ENCODE data around the gene OSBPL9.
"Not testable (repeated sequence)": the region's sequence is repeated elsewhere in the genome, so short reads cannot be mapped to it uniquely, and the experiment has no call there.

The OSBPL9 gene

DNA sequence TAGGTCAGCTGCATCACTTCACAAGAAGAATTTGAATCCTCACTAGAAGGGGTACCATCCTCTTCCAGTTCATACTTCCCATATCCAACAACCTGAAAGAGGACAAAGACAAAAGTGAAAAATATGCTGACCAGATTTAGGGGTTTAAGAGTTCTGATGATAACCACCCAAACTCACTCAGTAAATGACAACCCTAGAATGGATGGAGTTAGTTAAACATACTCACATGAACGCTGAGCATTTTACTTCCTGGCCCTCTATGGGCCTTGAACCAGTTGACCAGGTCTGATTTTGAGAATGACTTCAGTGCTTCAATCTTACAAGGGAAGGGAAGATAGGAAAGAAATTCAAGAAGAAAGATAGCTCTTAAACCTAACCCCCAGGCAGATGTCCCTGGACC lies 172.4 kb downstream of the OSBPL9 start:
- no peak for DNase-seq (ENCODE audit: low spot score)

DNA sequence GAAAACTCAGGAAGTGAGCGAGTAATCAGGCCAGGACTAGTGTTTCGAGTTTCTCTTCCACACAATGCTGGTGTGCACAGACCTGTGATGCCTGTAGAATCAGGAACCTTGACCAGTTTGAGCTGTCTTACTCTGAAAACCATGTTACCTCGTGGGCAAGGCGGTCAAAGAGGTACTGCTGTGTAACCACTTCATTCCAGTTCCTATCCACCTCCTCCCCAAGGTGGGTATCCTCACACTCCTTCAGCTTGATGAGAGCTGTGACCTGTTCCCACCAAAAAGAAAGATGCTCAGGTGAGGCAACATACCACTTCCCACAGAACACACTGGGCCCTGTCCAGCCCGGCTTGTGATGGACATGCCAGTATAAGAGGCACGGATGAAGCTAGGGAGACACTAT lies 173.5 kb downstream of the OSBPL9 start:
- no peak for DNase-seq (ENCODE audit: low spot score)

DNA sequence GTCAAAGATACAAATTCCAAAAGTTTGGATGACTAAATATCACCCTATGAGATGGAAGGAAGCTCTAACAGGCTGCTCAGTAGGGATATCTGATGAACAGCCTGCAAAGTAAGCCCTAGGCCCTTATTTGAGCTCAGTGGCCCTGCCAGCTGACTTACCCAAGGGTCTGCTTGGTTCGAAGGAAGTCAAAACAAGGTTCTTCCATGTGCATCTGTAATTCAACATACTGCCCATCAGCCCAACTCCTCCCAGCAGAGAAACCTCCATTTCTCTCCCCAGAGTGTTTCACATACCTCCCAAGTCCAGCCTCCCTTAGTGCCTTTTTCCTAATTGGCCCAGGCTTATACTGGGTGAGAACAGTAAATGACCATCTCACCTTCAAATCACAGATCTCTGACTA lies 175.0 kb downstream of the OSBPL9 start:
- DNase-seq (ENCODE audit: low spot score), result no peak

- peak; percentile 60 for DNase-seq (ENCODE audit: low spot score)
Observed at GRCh38 chr1:51792864-51793263, 176.0 kb downstream of the OSBPL9 start.

DNA sequence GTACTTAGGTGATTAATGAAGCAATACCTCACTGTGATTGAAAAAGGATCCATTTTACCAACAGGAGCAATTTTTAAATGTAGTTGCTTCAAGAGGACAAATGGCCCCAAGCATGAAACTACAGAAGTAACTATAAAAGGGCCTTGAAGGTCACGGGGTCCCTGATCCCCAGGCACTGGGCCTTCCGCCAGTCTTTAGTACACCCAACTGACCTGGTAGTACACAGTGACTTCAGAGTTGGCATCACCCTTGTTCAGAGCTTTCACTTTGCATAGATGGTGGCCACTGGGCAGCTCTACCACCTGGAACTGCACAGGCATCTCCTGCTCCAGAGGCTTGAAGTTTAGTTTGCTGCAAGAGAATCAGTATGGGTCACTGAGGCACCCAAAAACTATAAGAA lies 177.4 kb downstream of the OSBPL9 start:
- no peak for DNase-seq (ENCODE audit: low spot score)

DNA sequence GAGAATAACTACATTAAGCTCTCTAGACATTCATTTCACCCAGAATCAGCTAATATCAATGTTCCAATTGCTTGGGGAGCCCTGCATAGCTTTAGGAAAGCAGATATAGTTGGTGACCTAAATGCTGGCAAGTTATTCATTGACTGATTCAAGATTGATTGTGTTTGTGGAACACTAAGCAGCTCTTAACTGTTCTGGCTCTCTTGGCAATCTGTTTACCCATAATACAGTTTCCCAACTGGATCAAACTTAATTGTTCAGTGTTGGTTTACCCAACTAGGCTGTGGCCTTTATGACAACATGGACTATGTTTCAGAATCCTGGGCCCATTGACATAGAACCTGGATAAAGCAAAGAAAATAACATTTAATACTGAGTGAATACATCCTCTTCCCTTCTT lies 178.0 kb downstream of the OSBPL9 start:
- no peak for DNase-seq (ENCODE audit: low spot score)

DNA sequence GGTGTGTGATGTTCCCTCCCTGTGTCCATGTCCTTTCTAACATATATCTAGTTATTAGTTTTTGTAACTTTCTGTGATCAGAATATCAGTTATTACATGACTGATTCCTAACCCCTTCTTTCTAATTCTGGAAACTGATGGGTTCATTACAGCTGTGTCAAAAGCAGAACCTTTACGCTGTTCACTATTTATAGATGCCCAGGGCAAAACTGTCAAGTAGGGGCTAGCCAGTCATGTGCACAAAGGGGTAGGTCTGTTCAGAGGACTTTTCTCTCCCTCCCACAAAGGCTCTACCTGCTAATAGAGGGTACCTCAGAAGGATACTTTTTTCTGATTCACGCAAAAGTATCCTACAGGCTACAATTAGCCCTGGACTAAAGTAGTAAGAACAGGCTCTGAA lies 182.5 kb downstream of the OSBPL9 start:
- DNase-seq (ENCODE audit: low spot score), result no peak

GRCh38 chr1:51814513-51814912 lies 197.6 kb downstream of the OSBPL9 start:
- no peak for DNase-seq (ENCODE audit: low spot score)

GRCh38 chr1:51818487-51818886 lies 201.6 kb downstream of the OSBPL9 start:
- no peak for DNase-seq (ENCODE audit: low spot score)

DNA sequence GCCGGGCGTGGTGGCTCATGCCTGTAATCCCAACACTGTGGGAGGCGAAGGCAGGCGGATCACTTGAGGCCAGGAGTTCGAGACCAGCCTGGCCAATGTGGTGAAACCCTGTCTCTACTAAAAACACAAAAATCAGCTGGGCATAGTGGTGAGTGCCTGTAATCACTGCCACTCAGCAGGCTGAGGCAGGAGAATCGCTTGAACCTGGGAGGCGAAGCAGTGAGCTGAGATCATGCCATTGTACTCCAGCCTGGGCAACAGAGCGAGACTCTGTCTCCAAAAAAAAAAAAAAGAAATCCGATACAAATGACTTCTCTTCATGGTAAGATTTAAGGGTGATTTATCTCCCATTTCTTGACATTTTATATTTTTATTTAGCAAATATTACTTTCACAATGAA lies 202.1 kb downstream of the OSBPL9 start:
- DNase-seq (ENCODE audit: low spot score), result not testable (repeated sequence)

DNA sequence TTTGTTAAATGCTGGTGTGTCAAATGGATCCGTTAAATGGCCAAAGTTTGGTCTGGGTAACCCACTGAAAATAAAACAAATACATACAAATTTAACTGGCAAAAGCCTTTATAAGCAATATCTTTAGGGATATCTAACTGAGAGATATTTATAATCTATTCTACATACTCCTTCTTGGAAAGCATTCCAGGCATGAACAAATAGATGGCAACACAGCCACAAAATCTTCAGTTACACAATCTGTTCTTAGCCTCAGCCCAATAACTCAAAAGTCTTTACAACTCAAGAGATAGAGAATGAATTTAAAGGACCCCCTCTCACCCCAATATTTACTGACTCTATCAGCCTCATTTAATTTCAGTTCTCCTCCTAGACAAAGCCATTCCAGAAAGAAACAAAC lies 202.9 kb downstream of the OSBPL9 start:
- DNase-seq (ENCODE audit: low spot score), result no peak

DNA sequence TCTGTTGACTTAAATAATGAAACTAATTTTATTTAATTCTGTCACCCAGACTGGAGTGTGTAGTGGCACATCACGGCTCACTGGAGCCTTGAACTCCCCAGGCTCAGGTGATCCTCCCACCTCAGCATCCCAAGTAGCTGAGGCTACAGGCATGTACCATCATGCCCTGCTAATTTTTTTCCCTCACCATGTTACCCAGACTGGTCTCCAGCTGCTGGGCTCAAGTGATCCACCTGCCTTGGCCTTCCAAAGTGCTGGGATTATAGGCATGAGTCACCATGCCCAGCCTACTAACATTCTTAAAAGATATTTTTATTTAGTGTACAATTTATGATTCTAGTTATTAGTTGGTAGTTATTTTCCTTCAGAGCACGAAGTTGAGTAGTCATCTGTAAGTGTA lies 212.2 kb downstream of the OSBPL9 start:
- no peak for DNase-seq (ENCODE audit: low spot score)

- peak; percentile 38 for DNase-seq (ENCODE audit: low spot score)
Observed at GRCh38 chr1:51833700-51834099, 216.8 kb downstream of the OSBPL9 start.

DNA sequence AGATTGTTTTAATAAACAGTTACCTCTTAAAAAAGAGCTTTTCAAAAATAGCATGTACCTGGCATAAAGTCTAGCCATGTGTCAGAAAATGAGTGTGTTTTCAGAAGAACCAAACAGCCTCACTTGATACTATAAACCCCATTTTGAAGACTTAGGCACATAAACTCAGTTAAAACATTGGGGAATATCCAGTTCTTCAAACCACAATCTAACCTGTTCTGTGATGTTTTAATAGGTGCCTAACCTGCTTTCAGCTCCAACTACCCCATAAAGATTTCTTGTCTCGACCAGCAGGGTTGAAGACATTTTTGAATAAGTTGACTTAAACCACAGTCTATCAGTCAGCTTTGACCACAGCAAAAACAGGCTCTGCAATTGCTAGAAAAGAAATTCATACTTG lies 220.4 kb downstream of the OSBPL9 start:
- no peak for DNase-seq (ENCODE audit: low spot score)
